Suprapubic skin (tissue), 4 donors: Measurements from ENCODE around the gene ATP1A2.

Experiments used
- CTCF ChIP-seq, 2 donors: fragments of 200-600 bp in 1 of 2; fragments of 450-650 bp in 1 of 2; sonication (generic) in 1 of 2; IDR thresholded peaks; one replicate each; pipeline ENCODE4 v1.5.1; 2016 to 2019; ENCODE audit warnings: antibody characterized with exemption in 2 of 2, mild to moderate bottlenecking in 1 of 2, moderate library complexity in 1 of 2
- POLR2A ChIP-seq, 2 donors: fragments of 450-650 bp; IDR thresholded peaks; one replicate each; pipeline ENCODE4 v1.6.1; 2017; ENCODE audit warnings: antibody characterized with exemption in 2 of 2, mild to moderate bottlenecking in 2 of 2, moderate library complexity in 2 of 2
- POLR2AphosphoS5 ChIP-seq, 3 donors: sonication (generic); formaldehyde crosslinking; IDR thresholded peaks; one replicate each; pipeline ENCODE4 v1.6.1; 2017; ENCODE audit warnings: antibody characterized with exemption in 3 of 3

GRCh38 chr1:160127865-160128523 is 12.4 kb downstream of the ATP1A2 start:
- TF ChIP-seq CTCF (IDR thresholded peaks at IDR 0.05) (no peak), POLR2A (IDR thresholded peaks at IDR 0.05) (no peak), POLR2AphosphoS5 (IDR thresholded peaks at IDR 0.05) (no peak)
